ENCODE data around the gene RPL32. TPM values are rescaled to one million over a fixed set of nuclear protein-coding genes. Genes with fewer than 3 reads are reported as not detected.

Gene RPL32
- total RNA-seq, 4 donors from 2014 or later: 1,159 to 2,367 (median 1,696) TPM

GRCh38 chr3:12815078-12815477 lies 26.3 kb downstream of the RPL32 start:
- TF ChIP-seq POLR2A (IDR thresholded peaks at IDR 0.05) (no peak), EP300 (IDR thresholded peaks at IDR 0.05) (no peak), CTCF (IDR thresholded peaks at IDR 0.05) (no peak), POLR2AphosphoS5 (IDR thresholded peaks at IDR 0.05) (no peak)
- DNase-seq (ENCODE audit: low spot score in 2 of 2): no peak
- 92% methylated on average over 23 of the region's 24 CpGs for WGBS
- Histone ChIP-seq H3K27ac (no peak overlapping the region), H3K4me3 (no peak overlapping the region), H3K4me1 (peaks cover 8% of the 10 kb centered on the region), H3K9me3 (no peaks in the 10 kb centered on the region), H3K36me3 (peaks cover 17% of the 10 kb centered on the region), H3K27me3 (no peaks in the 10 kb centered on the region)

GRCh38 chr3:12813967-12814366 lies 27.4 kb downstream of the RPL32 start:
- DNase-seq (ENCODE audit: low spot score in 2 of 2): no peak
- no peaks in the 10 kb centered on the region for H3K27me3 ChIP-seq
- no peak overlapping the region for H3K4me3 ChIP-seq
- TF ChIP-seq POLR2A (IDR thresholded peaks at IDR 0.05) (no peak), POLR2AphosphoS5 (IDR thresholded peaks at IDR 0.05) (no peak), CTCF (IDR thresholded peaks at IDR 0.05) (no peak), EP300 (IDR thresholded peaks at IDR 0.05) (no peak)
- peaks cover 17% of the 10 kb centered on the region for H3K36me3 ChIP-seq
- H3K27ac ChIP-seq: no peak overlapping the region
- no peaks in the 10 kb centered on the region for H3K9me3 ChIP-seq
- peaks cover 10% of the 10 kb centered on the region for H3K4me1 ChIP-seq
- 96% methylated on average over 6 of the region's 6 CpGs for WGBS

GRCh38 chr3:12812812-12813211 lies 28.6 kb downstream of the RPL32 start:
- no peak for DNase-seq (ENCODE audit: low spot score in 2 of 2)
- WGBS: no CpG with 5 or more reads among the region's 3 CpGs
- H3K9me3 ChIP-seq: no peaks in the 10 kb centered on the region
- H3K4me3 ChIP-seq: no peak overlapping the region
- H3K4me1 ChIP-seq: peaks cover 10% of the 10 kb centered on the region
- TF ChIP-seq POLR2AphosphoS5 (IDR thresholded peaks at IDR 0.05) (no peak), CTCF (IDR thresholded peaks at IDR 0.05) (no peak), POLR2A (IDR thresholded peaks at IDR 0.05) (no peak), EP300 (IDR thresholded peaks at IDR 0.05) (no peak)
- H3K27ac ChIP-seq: no peak overlapping the region
- H3K36me3 ChIP-seq: peaks cover 17% of the 10 kb centered on the region
- H3K27me3 ChIP-seq: no peaks in the 10 kb centered on the region

- Histone ChIP-seq H3K27me3 (no peaks in the 10 kb centered on the region), H3K36me3 (peaks cover 2% of the 10 kb centered on the region), H3K9me3 (no peaks in the 10 kb centered on the region), H3K4me1 (peaks cover 10% of the 10 kb centered on the region), H3K27ac (no peak overlapping the region), H3K4me3 (peak overlapping the region; percentile 55)
- 78% methylated on average over 5 of the region's 5 CpGs for WGBS
- no peak for TF ChIP-seq EP300 (IDR thresholded peaks at IDR 0.05)
- no peak for TF ChIP-seq POLR2A (IDR thresholded peaks at IDR 0.05)
- no peak for TF ChIP-seq CTCF (IDR thresholded peaks at IDR 0.05)
- TF ChIP-seq POLR2AphosphoS5 (IDR thresholded peaks at IDR 0.05): no peak
- no peak for DNase-seq (ENCODE audit: low spot score in 2 of 2)
Observed at GRCh38 chr3:12810961-12811360, 30.4 kb downstream of the RPL32 start.

GRCh38 chr3:12810013-12810780 lies 31.2 kb downstream of the RPL32 start:
- H3K36me3 ChIP-seq: no peaks in the 10 kb centered on the region
- 3% methylated on average over 8 of the region's 50 CpGs for WGBS

More at GRCh38 chr3:12810013-12810780, 31.2 kb downstream of the RPL32 start:
- peak; percentile 90 for TF ChIP-seq CTCF (IDR thresholded peaks at IDR 0.05)
- no peak for TF ChIP-seq EP300 (IDR thresholded peaks at IDR 0.05)
- Histone ChIP-seq H3K27ac (peak overlapping the region; percentile 22), H3K4me3 (peak overlapping the region; percentile 55), H3K4me1 (peaks cover 10% of the 10 kb centered on the region), H3K27me3 (no peaks in the 10 kb centered on the region), H3K9me3 (no peaks in the 10 kb centered on the region)
- peak; percentile 98 for DNase-seq (ENCODE audit: low spot score in 2 of 2)
